ENCODE measurements around the gene IL4I1.

DNA sequence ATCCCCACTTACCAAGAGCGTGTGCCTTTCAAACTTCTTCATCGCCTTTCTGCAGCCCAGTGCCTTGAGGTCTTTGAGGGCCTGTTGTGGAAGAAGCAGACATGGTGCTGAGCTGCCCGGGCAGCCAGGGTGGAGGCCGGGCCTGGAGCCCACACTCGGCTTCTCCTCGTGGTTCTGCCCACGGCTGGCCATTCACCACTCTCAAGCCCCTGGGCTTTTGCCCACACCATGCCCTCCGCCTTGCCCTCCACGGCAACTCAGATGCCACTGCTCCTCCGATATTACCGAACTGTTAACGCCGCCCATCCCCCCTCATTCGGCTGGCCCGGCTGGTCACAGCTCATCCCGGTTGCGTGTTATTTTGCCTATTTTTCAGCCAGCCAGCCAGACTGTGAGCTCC lies 5.3 kb downstream of the IL4I1 start:
- TF ChIP-seq, protein P1, sequence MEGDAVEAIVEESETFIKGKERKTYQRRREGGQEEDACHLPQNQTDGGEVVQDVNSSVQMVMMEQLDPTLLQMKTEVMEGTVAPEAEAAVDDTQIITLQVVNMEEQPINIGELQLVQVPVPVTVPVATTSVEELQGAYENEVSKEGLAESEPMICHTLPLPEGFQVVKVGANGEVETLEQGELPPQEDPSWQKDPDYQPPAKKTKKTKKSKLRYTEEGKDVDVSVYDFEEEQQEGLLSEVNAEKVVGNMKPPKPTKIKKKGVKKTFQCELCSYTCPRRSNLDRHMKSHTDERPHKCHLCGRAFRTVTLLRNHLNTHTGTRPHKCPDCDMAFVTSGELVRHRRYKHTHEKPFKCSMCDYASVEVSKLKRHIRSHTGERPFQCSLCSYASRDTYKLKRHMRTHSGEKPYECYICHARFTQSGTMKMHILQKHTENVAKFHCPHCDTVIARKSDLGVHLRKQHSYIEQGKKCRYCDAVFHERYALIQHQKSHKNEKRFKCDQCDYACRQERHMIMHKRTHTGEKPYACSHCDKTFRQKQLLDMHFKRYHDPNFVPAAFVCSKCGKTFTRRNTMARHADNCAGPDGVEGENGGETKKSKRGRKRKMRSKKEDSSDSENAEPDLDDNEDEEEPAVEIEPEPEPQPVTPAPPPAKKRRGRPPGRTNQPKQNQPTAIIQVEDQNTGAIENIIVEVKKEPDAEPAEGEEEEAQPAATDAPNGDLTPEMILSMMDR (IDR thresholded peaks at IDR 0.05): no peak
- TF ChIP-seq POLR2A (IDR thresholded peaks at IDR 0.05): no peak
